BJ (cell line): ENCODE measurements around the gene GPHA2. TPM values are rescaled to one million over a fixed set of nuclear protein-coding genes. Genes with fewer than 3 reads are reported as not detected.

ENCODE experiments used
- CTCF ChIA-PET: fragments of 350-600 bp; formaldehyde crosslinking; extraction: SDS; loops from one replicate; lab custom pipeline; 2021; ENCODE audit warnings: antibody characterized with exemption, inconsistent platforms; lab: Yijun Ruan, JAX
- POLR2A ChIA-PET: fragments of 300-600 bp; sonication (Branson Sonifier 250); formaldehyde crosslinking; extraction: SDS; loops from one replicate; lab custom pipeline; 2021; ENCODE audit warnings: antibody characterized with exemption; lab: Charles Lee
- DNase-seq: peaks from one replicate; pipeline ENCODE4 v3.0.0-alpha.2; 2011; ENCODE audit warnings: low read depth
- H3K27me3 ChIP-seq: 2 replicates; pipeline ENCODE4 v1.6.0; 2011; ENCODE audit warnings: low read length; ENCODE audit not compliant: control insufficient read depth, insufficient read depth
- H3K36me3 ChIP-seq: 2 replicates; pipeline ENCODE4 v1.5.1; 2011; ENCODE audit warnings: low read length; ENCODE audit not compliant: control insufficient read depth, insufficient read depth
- H3K4me3 ChIP-seq: 2 replicates; pipeline ENCODE4 v1.5.1; 2011; ENCODE audit warnings: low read depth, mild to moderate bottlenecking, control low read depth, low read length
- CTCF ChIP-seq: IDR thresholded peaks from 2 replicates; pipeline ENCODE4 v1.5.1; 2011; ENCODE audit warnings: low read depth, mild to moderate bottlenecking, control low read depth, inconsistent platforms, low read length, moderate library complexity; ENCODE audit not compliant: insufficient read depth
- polyA plus RNA-seq: library from polyadenylated mRNA; depleted of rRNA; stranded (reverse); fragments of >200 nt; gene quantifications from 2 replicates; pipeline ENCODE4 v1.2.3, GENCODE V29; 2011; rRNA removed
- small RNA-seq: library from RNA; depleted of rRNA; stranded (forward); fragments of <200 nt; gene quantifications from one replicate; pipeline ENCODE3, GENCODE V24; 2012; ENCODE audit warnings: low replicate concordance, low read depth; ENCODE audit not compliant: insufficient read length

GPHA2 gene
- polyA plus RNA-seq, 1 experiment, result not detected

DNA sequence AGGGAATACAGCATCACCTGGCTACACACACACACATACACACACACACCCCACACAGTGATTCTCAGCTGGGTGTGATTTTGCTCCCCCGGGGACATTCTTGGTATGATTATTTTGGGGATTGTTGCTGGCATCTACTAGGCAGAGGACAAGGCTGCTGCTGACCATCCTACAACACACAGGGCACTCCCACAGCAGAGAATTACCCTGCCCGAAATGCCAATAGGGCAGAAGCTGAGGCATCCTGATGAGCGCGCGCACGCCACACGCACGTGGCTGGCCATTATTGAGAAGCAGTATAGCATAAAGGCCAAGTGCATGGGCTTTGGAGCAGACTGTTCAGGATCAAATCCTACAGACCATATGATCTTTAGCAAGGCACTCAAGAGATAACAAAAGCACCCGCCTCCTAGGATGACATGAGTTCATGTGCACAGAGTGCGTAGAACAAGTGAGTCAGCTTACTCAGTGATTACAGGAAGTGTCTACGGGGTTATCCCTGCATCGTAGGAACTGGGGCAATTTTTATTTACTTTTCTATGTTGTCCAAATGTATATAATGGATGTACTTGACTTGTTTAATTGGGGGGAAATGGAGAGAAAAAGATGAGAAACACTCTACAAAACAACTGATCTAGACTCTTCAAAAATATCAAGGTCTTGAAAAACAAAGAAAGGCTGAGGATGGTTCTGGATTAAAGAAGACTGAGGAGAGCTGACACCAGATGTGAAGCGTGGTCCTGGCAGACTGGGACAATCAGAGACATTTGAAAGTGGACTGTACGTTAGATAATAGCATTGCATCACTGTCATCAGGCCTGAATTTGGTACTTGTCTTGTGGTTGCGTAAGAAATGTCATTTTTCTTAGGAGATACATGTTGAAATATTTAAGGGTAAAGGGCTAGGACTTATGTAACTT, 50.1 kb downstream of the GPHA2 start:
- CTCF ChIA-PET, result interaction anchor here (0.8 to 29.7 kb wide), 7 partner anchors 8 to 467 kb away, joined by 3 to 797 read pairs (median 4); partner anchors contain the start of genes ARL2, CDC42BPG and ZNHIT2
- H3K36me3 ChIP-seq, result no peaks in the 10 kb centered on the region
- no peaks in the 10 kb centered on the region for H3K27me3 ChIP-seq
- POLR2A ChIA-PET, result no interaction called here
- DNase-seq, result no peak
- no peak for TF ChIP-seq CTCF
- no peak overlapping the region for H3K4me3 ChIP-seq

Small RNA genes within 50 kb of the gene (small RNA-seq; reads per million reads assigned to genes)
- gene MIR6749, result not detected
- not detected for gene MIR6750

Other genes with a start within 250 kb of the GPHA2 start
- gene NRXN2, start 212.7 kb downstream of the GPHA2 start, polyA plus RNA-seq, result 0.05 and 0.20 TPM in 2 replicates
- gene RASGRP2, start 191.8 kb downstream of the GPHA2 start, polyA plus RNA-seq, result 3.2 and 5.3 TPM in 2 replicates
- 0.10 TPM in 2 replicates for gene PYGM, start 175.9 kb downstream of the GPHA2 start, polyA plus RNA-seq
- 40.3 and 41.7 TPM in 2 replicates for gene SF1, start 157.4 kb downstream of the GPHA2 start, polyA plus RNA-seq
- gene MAP4K2, start 132.7 kb downstream of the GPHA2 start, polyA plus RNA-seq, result 9.4 and 22.4 TPM in 2 replicates
- 14.4 and 27.8 TPM in 2 replicates for gene MEN1, start 125.3 kb downstream of the GPHA2 start, polyA plus RNA-seq
- 0.01 and 0.02 TPM in 2 replicates for gene CDC42BPG, start 91.2 kb downstream of the GPHA2 start, polyA plus RNA-seq
- 95.3 and 191 TPM in 2 replicates for gene EHD1, start 57.3 kb downstream of the GPHA2 start, polyA plus RNA-seq
- 3.7 and 7.0 TPM in 2 replicates for gene ATG2A, start 18.7 kb downstream of the GPHA2 start, polyA plus RNA-seq
- gene PPP2R5B, start 11.2 kb downstream of the GPHA2 start, polyA plus RNA-seq, result 16.0 and 18.5 TPM in 2 replicates
- not detected in 2 replicates for gene MAJIN, start 36.2 kb upstream of the GPHA2 start, polyA plus RNA-seq
- gene BATF2, start 61.1 kb upstream of the GPHA2 start, polyA plus RNA-seq, result 1.1 and 1.5 TPM in 2 replicates
- gene ARL2, start 78.3 kb upstream of the GPHA2 start, polyA plus RNA-seq, result 117 and 141 TPM in 2 replicates
- gene SNX15, start 91.5 kb upstream of the GPHA2 start, polyA plus RNA-seq, result 8.3 and 15.3 TPM in 2 replicates
- 5.9 and 7.3 TPM in 2 replicates for gene SAC3D1, start 105.3 kb upstream of the GPHA2 start, polyA plus RNA-seq
- 25.4 and 38.7 TPM in 2 replicates for gene NAALADL1, start 122.7 kb upstream of the GPHA2 start, polyA plus RNA-seq
- gene CDCA5, start 148.1 kb upstream of the GPHA2 start, polyA plus RNA-seq, result 10.7 and 11.9 TPM in 2 replicates
- gene ZFPL1, start 148.3 kb upstream of the GPHA2 start, polyA plus RNA-seq, result 41.7 and 91.8 TPM in 2 replicates
- gene VPS51, start 160.3 kb upstream of the GPHA2 start, polyA plus RNA-seq, result 61.8 and 86.2 TPM in 2 replicates
- 5.0 and 8.2 TPM in 2 replicates for gene TM7SF2, start 176.0 kb upstream of the GPHA2 start, polyA plus RNA-seq
- gene ZNHIT2, start 181.8 kb upstream of the GPHA2 start, polyA plus RNA-seq, result 3.6 and 4.6 TPM in 2 replicates
- 474 and 610 TPM in 2 replicates for gene FAU, start 186.2 kb upstream of the GPHA2 start, polyA plus RNA-seq
- gene MRPL49, start 186.4 kb upstream of the GPHA2 start, polyA plus RNA-seq, result 54.4 and 68.5 TPM in 2 replicates
- 13.3 and 33.4 TPM in 2 replicates for gene SYVN1, start 198.6 kb upstream of the GPHA2 start, polyA plus RNA-seq
- not detected in 2 replicates for gene SPDYC, start 234.3 kb upstream of the GPHA2 start, polyA plus RNA-seq
- gene CAPN1, start 246.0 kb upstream of the GPHA2 start, polyA plus RNA-seq, result 75.4 and 181 TPM in 2 replicates